ENCODE results near the gene PIGC.

PIGC gene

GRCh38 chr1:172397221-172397620, 46.6 kb downstream of the PIGC start:
- DNase-seq = no peak

- no peak for DNase-seq
Observed at GRCh38 chr1:172395576-172395975, 48.3 kb downstream of the PIGC start.

- DNase-seq = no peak
Observed at GRCh38 chr1:172394811-172395210, 49.1 kb downstream of the PIGC start.

GRCh38 chr1:172394141-172394751, 49.6 kb downstream of the PIGC start:
- DNase-seq = no peak

- no peak for DNase-seq
Observed at GRCh38 chr1:172393354-172393753, 50.5 kb downstream of the PIGC start.

- DNase-seq = no peak
Observed at GRCh38 chr1:172391976-172392375, 51.9 kb downstream of the PIGC start.
